GM18511 (cell line): ENCODE results near the gene MAP2K2.

Experiments
- ATAC-seq: cut with Tn5 transposase; IDR thresholded peaks from one replicate; pipeline ENCODE4 v1.9.1; 2021; ENCODE audit warnings: mild to moderate bottlenecking, moderate library complexity; ENCODE audit not compliant: unreplicated experiment

MAP2K2 gene

GRCh38 chr19:4062419-4063368 is 61.2 kb downstream of the MAP2K2 start:
- no peak for ATAC-seq

- no peak for ATAC-seq
Measured at GRCh38 chr19:4061683-4062418, 62.1 kb downstream of the MAP2K2 start.

GRCh38 chr19:4061178-4061682 is 62.7 kb downstream of the MAP2K2 start:
- ATAC-seq, result no peak

GRCh38 chr19:4060621-4061177 is 63.2 kb downstream of the MAP2K2 start:
- ATAC-seq, result no peak

- no peak for ATAC-seq
Measured at GRCh38 chr19:4059891-4060620, 63.9 kb downstream of the MAP2K2 start.

- ATAC-seq, result no peak
Measured at GRCh38 chr19:4059453-4059871, 64.5 kb downstream of the MAP2K2 start.

- no peak for ATAC-seq
Measured at GRCh38 chr19:4058693-4059452, 65.0 kb downstream of the MAP2K2 start.

- no peak for ATAC-seq
Measured at GRCh38 chr19:4057931-4058692, 65.8 kb downstream of the MAP2K2 start.

- no peak for ATAC-seq
Measured at GRCh38 chr19:4055209-4055552, 68.7 kb downstream of the MAP2K2 start.

- ATAC-seq, result no peak
Measured at GRCh38 chr19:4054441-4055208, 69.3 kb downstream of the MAP2K2 start.

- ATAC-seq, result no peak
Measured at GRCh38 chr19:4053423-4054324, 70.2 kb downstream of the MAP2K2 start.

GRCh38 chr19:4052993-4053422 is 70.9 kb downstream of the MAP2K2 start:
- ATAC-seq, result no peak

- ATAC-seq, result no peak
Measured at GRCh38 chr19:4052114-4052992, 71.6 kb downstream of the MAP2K2 start.

- no peak for ATAC-seq
Measured at GRCh38 chr19:4051175-4052101, 72.5 kb downstream of the MAP2K2 start.

- no peak for ATAC-seq
Measured at GRCh38 chr19:4049432-4049831, 74.5 kb downstream of the MAP2K2 start.
